NCI-H69 (cell line): ENCODE measurements around the gene PRKAR2B.

Source experiments
- DNase-seq: peaks from one replicate; lab custom pipeline; 2025; lab: John Stamatoyannopoulos, UW

The PRKAR2B gene

DNA sequence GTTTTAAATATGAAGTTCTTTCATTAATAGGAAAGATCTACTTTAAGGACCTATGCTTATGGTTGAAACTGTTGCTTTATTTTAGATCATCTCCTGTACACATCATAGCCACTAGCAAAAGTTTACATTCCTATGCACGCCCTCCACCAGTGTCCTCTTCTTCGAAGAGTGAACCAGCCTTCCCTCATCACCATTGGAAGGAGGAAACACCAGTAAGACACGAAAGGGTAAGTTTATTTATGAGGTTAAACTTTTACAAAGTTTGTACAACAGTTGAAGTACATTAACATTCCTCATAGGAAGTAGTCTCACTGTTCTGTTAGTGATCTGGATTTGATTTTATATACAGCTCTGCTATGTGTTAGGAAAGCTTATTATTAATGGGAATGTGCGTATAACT is 141.2 kb downstream of the PRKAR2B start:
- no peak for DNase-seq

DNA sequence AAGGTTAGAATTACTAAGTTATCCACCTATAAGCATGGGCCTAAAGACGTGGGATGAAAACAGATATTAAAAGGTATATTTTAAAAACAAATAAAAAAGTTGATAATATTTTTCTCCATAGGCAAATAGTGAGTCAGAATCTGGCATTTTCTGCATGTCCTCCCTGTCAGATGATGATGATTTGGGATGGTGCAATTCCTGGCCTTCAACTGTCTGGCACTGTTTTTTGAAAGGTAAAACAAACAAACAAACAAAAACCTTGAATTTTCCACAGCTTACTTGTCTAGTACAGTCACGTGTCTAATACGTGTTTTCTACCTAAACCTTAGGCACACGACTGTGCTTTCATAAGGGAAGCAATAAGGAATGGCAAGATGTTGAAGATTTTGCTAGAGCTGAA is 141.7 kb downstream of the PRKAR2B start:
- DNase-seq, result no peak

DNA sequence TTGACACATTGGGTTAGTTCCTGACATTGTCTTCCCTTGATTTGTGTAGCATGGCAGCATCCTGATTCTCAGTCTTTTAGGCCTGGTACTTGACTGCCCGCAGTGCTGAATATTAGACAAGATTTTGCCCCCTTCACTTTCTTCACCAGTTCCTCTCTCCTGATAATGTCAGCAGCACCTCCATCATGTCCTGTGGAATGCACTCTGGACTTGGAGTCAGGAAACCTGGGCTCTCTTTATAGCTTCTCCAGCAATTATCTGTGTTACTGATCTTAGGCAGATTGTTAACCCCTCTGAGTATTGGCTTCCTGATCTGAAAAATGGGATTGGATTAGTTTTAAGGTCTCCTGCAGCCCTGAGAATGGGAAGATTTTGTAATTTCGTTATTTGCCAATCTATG is 143.3 kb downstream of the PRKAR2B start:
- DNase-seq, result no peak

DNA sequence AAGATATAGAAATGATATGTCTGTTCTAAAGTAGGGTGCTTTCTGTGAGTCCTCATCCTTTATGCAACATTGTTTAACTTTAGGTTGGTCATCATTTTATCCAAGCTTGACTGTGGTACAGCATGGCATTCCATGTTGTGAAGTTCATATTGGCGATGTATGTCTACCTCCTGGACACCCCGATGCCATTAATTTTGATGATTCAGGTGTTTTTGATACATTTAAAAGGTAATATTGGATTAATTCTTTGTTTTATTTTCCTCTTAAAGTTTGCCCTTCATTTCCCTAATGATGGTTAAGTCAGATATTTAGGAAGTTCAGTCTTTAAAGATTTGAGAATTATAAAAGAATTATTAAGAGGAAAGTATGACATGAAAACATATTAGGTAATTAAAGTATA is 145.6 kb downstream of the PRKAR2B start:
- no peak for DNase-seq

DNA sequence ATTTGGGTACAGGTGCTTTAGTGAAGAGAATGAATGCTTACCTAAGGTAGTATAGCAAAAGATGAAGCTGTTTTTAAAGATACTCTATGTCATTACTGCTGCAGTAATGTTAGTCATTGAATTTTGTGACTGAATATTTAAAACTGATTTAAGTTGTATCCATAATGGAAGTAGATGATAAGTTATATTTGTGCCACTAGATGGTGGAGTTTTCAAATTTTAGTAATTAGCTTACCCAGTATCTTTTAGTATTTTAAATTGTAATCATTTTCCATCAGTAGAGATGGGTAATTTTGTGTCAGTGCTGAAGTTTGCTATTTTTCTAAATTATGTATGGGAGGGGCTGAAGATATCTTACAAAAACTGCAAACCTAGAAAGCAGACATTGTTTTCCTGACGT is 149.5 kb downstream of the PRKAR2B start:
- DNase-seq, result no peak

DNA sequence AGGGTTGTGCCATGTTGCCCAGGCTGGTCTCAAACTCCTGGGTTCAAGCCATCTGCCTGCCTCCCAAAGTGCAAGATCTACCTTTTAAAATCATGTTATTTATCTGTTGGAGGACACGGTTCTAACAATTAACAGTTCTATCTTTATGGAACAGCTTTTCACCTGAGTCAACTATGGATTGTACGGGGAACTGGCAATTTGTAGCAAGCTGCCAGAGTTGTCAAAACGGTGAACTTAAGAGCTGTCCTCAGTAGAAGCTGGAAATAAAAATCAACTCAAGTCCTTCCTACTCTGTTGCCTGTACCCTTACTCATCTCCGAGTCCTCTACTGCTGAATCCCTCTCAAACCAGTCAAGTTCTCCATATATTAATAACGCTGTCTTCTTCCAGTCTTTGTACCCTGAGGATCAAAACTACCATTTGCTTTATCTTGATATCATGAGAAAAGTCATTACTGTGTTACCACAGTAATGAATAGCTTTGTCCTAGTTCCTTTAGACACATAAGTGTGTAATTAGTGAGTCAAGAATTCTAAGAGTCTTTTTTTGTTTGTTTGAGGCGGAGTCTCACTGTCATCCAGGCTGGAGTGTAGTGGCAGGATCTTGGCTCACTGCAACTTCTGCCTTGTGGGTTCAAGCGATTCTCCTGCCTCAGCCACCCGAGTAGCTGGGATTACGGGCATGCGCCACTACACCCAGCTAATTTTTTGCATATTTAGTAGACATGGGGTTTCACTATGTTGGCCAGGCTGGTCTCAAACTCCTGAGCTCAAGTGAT is 152.5 kb downstream of the PRKAR2B start:
- no peak for DNase-seq

- peak; percentile 72 for DNase-seq
Measured at GRCh38 chr7:107201795-107202450, 157.4 kb downstream of the PRKAR2B start.

- DNase-seq, result no peak
Measured at GRCh38 chr7:107203607-107204006, 159.1 kb downstream of the PRKAR2B start.

DNA sequence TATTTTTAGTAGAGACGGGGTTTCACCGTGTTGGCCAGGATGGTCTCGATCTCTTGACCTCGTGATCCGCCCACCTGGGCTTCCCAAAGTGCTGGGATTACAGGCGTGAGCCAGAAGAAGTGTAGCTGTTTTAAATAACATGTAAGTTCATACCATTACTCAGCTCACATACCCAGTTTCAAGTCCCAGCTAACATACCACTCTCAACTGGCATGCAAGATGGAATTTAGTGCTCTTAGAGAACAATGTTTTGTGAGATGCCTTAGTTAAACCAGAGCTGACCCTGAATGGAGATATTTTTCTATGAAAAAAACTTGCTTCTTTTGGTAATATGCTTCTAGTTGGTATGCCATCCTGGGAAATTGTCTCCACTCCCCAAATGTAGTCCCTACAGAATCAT is 161.6 kb downstream of the PRKAR2B start:
- DNase-seq, result no peak

DNA sequence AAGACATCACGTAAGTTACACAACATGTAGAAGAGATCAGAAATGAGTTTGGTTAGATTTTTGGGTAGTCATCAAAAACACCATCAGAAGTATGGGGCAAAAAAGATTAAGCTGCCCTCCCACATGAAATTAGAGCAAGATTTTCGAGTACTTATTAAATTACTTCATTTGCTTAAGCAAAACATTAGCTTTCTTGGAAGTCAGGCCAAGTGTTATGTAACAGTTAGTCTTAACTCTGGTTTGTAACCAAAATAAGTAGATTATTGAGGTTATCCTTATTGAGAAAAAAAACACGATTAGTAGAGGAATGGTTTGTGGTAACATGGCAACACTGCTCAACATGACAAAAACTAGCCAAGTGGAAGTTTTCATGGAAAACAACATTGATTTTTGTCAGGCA is 162.2 kb downstream of the PRKAR2B start:
- no peak for DNase-seq

DNA sequence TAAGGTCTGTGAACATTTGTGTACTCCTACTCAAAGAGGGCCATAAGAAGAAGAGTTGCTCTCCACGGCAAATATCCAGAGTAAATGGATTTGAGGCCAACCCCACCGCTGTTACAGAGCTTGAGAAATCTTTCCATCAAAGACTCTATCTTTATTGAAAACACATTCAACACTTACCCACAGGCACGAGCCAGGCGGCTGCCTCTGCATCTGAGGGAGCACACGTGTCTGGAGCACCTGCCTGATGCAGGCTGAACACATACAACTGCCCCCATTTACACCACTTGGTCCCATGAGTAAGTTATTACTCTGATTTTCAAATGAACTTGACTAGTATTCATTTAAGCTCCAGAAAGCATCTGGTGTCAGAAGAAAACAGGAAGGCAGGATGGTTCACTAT is 163.0 kb downstream of the PRKAR2B start:
- no peak for DNase-seq

DNA sequence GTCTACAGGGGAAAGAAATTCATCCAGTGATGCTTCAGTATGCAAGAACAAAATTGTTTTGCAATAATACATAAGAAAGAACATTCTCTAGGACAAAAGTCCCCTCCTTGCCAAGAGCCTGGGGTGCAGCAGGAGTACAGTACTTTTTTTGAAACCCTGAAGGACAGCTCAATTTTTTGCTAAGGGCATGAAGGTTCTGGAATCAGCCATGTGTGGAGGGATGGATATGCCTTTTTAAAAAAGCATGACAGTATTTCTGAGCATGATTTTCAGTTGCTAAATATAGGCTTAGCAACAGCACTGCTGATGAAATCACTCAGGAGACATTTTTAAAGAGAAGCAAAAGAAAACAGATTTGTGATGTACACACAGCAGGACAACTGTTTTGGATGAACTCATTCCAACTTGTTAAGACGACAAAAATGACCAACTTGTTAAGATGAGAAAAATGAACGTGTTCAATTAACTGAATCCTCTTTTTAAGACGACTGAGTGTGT is 163.6 kb downstream of the PRKAR2B start:
- no peak for DNase-seq

DNA sequence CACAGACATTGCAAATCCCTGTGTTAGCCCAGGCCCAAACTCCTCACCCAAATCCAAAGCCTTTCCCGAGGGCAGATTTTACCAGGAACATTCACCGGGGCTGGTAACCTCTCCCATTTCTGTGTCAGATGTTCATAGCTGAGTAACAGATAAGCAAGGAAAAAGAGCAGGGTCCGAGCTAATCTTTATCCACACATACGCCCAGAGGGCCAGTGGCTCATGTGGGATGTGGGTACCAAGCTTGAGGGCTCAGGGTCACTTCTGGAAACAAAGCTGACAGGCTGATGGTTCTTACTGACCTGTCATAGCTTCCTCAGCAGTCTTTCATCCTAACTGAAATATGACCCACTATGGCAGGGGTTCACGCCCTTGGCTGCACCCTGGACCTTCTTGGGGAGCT is 164.1 kb downstream of the PRKAR2B start:
- no peak for DNase-seq

DNA sequence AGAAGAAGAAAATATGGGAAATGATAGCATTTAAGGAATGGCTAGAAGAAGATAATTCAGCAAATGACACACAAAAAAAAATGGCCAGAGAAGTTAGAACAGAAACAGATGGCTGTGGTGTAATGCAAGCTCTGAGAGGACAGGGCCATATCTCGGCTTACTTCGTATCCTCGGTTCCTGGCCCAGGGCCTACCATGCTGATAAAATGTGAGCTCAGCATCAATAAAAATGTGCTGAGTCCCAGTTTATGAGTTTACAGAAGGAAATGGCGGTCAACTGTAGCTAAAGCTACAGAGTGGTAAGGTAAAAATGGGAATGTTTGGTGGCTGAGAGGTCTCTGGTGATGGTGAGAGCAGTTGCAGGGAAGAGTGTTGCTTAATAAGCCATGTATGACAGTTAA is 165.1 kb downstream of the PRKAR2B start:
- DNase-seq, result no peak

DNA sequence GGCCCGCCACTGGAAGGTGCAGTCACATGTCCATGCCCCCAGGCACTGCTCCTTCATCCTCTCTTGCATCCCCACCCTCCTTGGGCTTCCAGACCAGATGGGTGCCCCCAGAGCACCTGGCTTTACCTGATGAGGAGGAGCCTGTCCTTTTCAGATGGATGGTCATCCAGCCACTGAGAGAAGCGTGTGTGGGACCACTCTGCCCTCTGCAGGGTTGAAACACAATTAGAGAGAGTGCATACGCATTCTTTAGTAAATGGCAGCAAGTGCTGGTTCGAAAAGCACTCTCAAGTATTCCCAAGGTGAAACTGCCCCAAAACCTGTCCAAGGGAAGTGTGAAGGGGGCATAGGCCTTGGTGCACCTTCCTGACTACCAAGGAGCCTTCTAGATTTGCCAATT is 165.9 kb downstream of the PRKAR2B start:
- no peak for DNase-seq
